GM23248 (cell line): Measurements from ENCODE around the gene AIRE. TPM values are rescaled to one million over a fixed set of nuclear protein-coding genes. Genes with fewer than 3 reads are reported as not detected.

ENCODE experiments used
- DNase-seq: peaks from one replicate; pipeline ENCODE4 v3.0.0-alpha.2; 2015
- H2AFZ ChIP-seq: fragments of 200-600 bp; sonication (generic); 2 replicates; pipeline ENCODE4 v1.6.1; 2016; ENCODE audit warnings: antibody characterized with exemption
- H3F3A ChIP-seq: fragments of 200-600 bp; sonication (generic); 2 replicates; pipeline ENCODE4 v1.6.1; 2016; ENCODE audit warnings: mild to moderate bottlenecking, antibody characterized with exemption, mixed run types; ENCODE audit not compliant: insufficient read depth
- H3K27ac ChIP-seq: fragments of 200-600 bp; sonication (generic); 2 replicates; pipeline ENCODE4 v1.5.1; 2016; ENCODE audit warnings: mild to moderate bottlenecking
- H3K27me3 ChIP-seq: fragments of 200-600 bp; sonication (generic); replicated peaks from 2 replicates; pipeline ENCODE4 v1.6.1; 2016; ENCODE audit warnings: mild to moderate bottlenecking; ENCODE audit not compliant: insufficient read depth
- H3K36me3 ChIP-seq: fragments of 200-600 bp; sonication (generic); 2 replicates; pipeline ENCODE4 v1.6.1; 2016; ENCODE audit warnings: low read depth, mild to moderate bottlenecking
- H3K4me1 ChIP-seq: fragments of 200-600 bp; sonication (generic); 2 replicates; pipeline ENCODE4 v1.6.1; 2016; ENCODE audit warnings: mild to moderate bottlenecking; ENCODE audit not compliant: insufficient read depth
- H3K4me2 ChIP-seq: fragments of 200-600 bp; sonication (generic); one replicate; pipeline ENCODE4 v1.6.1; 2016; ENCODE audit warnings: mild to moderate bottlenecking; ENCODE audit not compliant: unreplicated experiment
- H3K4me3 ChIP-seq: fragments of 200-600 bp; sonication (generic); 2 replicates; pipeline ENCODE4 v1.5.1; 2016; ENCODE audit warnings: mild to moderate bottlenecking
- H3K79me2 ChIP-seq: fragments of 200-600 bp; sonication (generic); 2 replicates; pipeline ENCODE4 v1.6.1; 2016; ENCODE audit warnings: mild to moderate bottlenecking; ENCODE audit not compliant: insufficient read depth
- H3K9ac ChIP-seq: fragments of 200-600 bp; sonication (generic); 2 replicates; pipeline ENCODE4 v1.6.1; 2016; ENCODE audit warnings: mild to moderate bottlenecking
- H3K9me2 ChIP-seq: fragments of 200-600 bp; sonication (generic); 2 replicates; pipeline ENCODE4 v1.6.1; 2016; ENCODE audit warnings: mixed run types, mild to moderate bottlenecking, moderate library complexity; ENCODE audit not compliant: insufficient read depth
- H3K9me3 ChIP-seq: fragments of 200-600 bp; sonication (generic); one replicate; pipeline ENCODE4 v1.6.1; 2017; ENCODE audit warnings: low read depth
- H4K20me1 ChIP-seq: fragments of 200-600 bp; sonication (generic); 2 replicates; pipeline ENCODE4 v1.6.0; 2016; ENCODE audit not compliant: insufficient read depth
- EZH2 ChIP-seq: fragments of 200-600 bp; sonication (generic); IDR thresholded peaks from 2 replicates; pipeline ENCODE4 v1.6.1; 2018; ENCODE audit warnings: antibody characterized with exemption, mild to moderate bottlenecking; ENCODE audit not compliant: insufficient read depth, poor library complexity, severe bottlenecking
- EZH2phosphoT487 ChIP-seq: fragments of 200-600 bp; sonication (generic); IDR thresholded peaks from 2 replicates; pipeline ENCODE4 v1.6.1; 2018; ENCODE audit warnings: antibody characterized with exemption, moderate library complexity, mild to moderate bottlenecking, low read depth; ENCODE audit not compliant: insufficient read depth
- WGBS, 2 experiments: methylation state at CpG; one replicate each; pipeline ENCODE4 v1.1.6; 2015 to 2017; ENCODE audit warnings: low lambda C conversion rate in 2 of 2, low coverage in 1 of 2; ENCODE audit errors: missing lambda C conversion rate in 2 of 2; 5-methylcytosine and 5-hydroxymethylcytosine counted together
- in situ Hi-C: fragments of 300-500 bp; cut with MboI; formaldehyde crosslinking; loops from 2 replicates; pipeline ENCODE4 v1.15.0; 2020
- polyA plus RNA-seq: library from polyadenylated mRNA; unstranded; fragments of >200 nt; fragmentation: Nextera tagmentation; extraction: Ambion mirVana; gene quantifications from 2 replicates; pipeline ENCODE4 v1.2.1, GENCODE V29; 2016
- total RNA-seq: library from RNA; depleted of rRNA; stranded (reverse); fragments of >200 nt; shearing (Covaris generic); gene quantifications from 2 replicates; pipeline ENCODE4 v1.2.3, GENCODE V29; 2014

AIRE gene
- total and polyA plus RNA-seq, 2 experiments from 2014 or later = not detected

DNA sequence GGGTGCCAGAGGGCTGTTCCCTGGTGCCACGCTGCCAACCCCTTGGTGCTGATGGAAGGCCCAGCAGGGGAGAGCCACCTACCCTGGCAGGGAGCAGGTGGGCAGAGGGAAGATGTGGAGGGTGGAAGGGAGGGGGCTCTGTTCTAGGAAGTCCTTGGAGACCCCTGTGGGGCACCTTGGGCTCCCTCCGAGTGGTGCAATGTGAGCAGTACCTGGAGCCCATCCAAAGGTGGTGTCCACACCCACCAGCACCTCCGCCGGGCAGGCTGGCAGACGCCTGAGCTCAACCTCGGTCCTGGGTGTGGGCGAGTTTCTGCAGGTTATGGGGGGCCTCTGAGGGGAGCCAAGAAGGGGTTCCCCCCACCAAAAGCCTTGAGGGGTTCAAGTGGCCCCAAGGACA, 12.6 kb upstream of the AIRE start:
- in situ Hi-C loops = no loop called here
- Histone ChIP-seq H3K36me3 (no peaks in the 10 kb centered on the region), H3K9ac (no peak overlapping the region), H3K27me3 (0 out of 2 replicates have a peak, but pooled peaks cover 12% of the 10 kb centered on the region), H3K4me2 (no peak overlapping the region), H3K4me3 (no peak overlapping the region), H4K20me1 (no peaks in the 10 kb centered on the region), H3K9me2 (no peaks in the 10 kb centered on the region), H3F3A (no peaks in the 10 kb centered on the region), H3K79me2 (no peaks in the 10 kb centered on the region), H3K27ac (no peak overlapping the region), H3K4me1 (no peaks in the 10 kb centered on the region), H2AFZ (no peak overlapping the region), H3K9me3 (no peaks in the 10 kb centered on the region)
- TF ChIP-seq EZH2phosphoT487 = no peak
- TF ChIP-seq EZH2 = no peak
- 58 to 62% methylated on average over 7 of the region's 7 CpGs for WGBS, 2 experiments
- DNase-seq = no peak

DNA sequence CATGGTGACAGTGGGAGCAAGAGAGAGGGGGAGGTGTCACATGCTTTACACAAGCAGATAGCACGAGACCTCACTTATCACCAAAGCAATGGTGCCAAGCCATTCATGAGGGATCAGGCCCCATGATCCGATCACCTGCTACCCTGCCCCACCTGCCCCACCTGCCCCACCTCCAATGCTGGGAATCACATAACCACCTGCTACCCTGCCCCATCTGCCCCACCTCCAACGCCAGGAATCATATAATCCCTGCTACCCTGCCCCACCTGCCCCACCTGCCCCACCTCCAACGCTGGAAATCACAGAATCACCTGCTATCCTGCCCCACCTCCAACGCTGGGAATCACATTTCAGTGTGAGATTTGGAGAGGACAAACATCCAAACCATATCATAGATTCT, 10.6 kb upstream of the AIRE start:
- no peak for TF ChIP-seq EZH2phosphoT487
- no peak for TF ChIP-seq EZH2
- H3K9me3 ChIP-seq = no peaks in the 10 kb centered on the region
- H3F3A ChIP-seq = no peaks in the 10 kb centered on the region
- DNase-seq = no peak
- H3K79me2 ChIP-seq = no peaks in the 10 kb centered on the region
- H3K9me2 ChIP-seq = no peaks in the 10 kb centered on the region
- in situ Hi-C loops = no loop called here
- no peaks in the 10 kb centered on the region for H3K4me1 ChIP-seq
- H3K4me3 ChIP-seq = no peak overlapping the region
- H3K4me2 ChIP-seq = no peak overlapping the region
- H3K9ac ChIP-seq = no peak overlapping the region
- no peaks in the 10 kb centered on the region for H3K36me3 ChIP-seq
- no peaks in the 10 kb centered on the region for H4K20me1 ChIP-seq
- 0 out of 2 replicates have a peak, but pooled peaks cover 11% of the 10 kb centered on the region for H3K27me3 ChIP-seq
- H2AFZ ChIP-seq = no peak overlapping the region
- H3K27ac ChIP-seq = no peak overlapping the region
- 45% methylated on average over 5 of the region's 5 CpGs for WGBS, 2 experiments

DNA sequence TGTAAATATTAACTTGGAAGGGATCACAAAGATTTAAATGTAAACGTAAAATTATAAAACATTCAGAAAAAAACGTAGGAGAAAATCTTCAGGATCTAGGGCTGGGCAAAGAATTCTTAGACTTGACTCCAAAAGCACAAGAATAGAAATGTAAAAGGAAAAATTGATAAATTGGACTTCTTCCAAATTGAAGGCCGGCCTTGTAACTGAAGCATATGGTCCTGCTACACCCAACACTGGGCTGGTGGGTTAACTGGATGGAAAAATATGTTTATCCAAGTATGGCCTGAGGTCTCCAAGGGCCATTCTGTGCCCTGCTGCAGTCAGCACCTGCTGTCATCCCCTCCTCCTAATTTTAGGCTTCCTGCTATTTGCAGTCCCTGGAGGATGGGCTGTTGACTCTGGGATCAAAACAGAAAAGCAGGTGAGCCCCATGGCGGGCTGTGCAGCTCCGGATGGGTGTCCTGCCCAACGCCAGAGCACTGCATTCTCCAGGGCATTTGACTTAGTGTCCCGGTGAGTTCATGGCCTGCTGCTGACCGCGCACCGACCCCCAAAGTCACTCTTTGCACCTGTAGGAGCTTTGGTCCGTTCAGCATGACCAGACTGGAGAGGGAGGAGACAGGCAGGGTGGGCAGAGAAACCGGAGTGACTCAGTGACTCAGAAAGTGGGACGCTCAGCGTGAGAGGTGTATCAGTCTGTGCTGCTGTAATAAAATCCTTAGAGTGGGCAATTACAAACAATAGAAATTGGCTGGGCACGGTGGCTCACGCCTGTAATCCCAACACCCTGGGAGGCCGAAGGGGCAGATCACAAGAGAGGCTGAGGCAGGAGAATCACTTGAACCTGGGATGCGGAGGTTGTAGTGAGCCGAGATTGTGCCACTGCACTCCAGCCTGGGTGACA, 6.1 kb upstream of the AIRE start:
- Histone ChIP-seq H3K4me1 (no peaks in the 10 kb centered on the region), H3K36me3 (no peaks in the 10 kb centered on the region), H3F3A (no peaks in the 10 kb centered on the region), H3K9me2 (no peaks in the 10 kb centered on the region), H3K9me3 (no peaks in the 10 kb centered on the region), H3K79me2 (no peaks in the 10 kb centered on the region), H4K20me1 (no peaks in the 10 kb centered on the region), H2AFZ (no peak overlapping the region), H3K27me3 (0 out of 2 replicates have a peak, but pooled peaks cover 11% of the 10 kb centered on the region), H3K9ac (no peak overlapping the region), H3K4me3 (no peak overlapping the region), H3K27ac (no peak overlapping the region), H3K4me2 (no peak overlapping the region)
- 67 to 72% methylated on average over 19 of the region's 19 CpGs for WGBS, 2 experiments
- no peak for TF ChIP-seq EZH2phosphoT487
- TF ChIP-seq EZH2 = no peak
- no peak for DNase-seq
- in situ Hi-C loops = no loop called here

DNA sequence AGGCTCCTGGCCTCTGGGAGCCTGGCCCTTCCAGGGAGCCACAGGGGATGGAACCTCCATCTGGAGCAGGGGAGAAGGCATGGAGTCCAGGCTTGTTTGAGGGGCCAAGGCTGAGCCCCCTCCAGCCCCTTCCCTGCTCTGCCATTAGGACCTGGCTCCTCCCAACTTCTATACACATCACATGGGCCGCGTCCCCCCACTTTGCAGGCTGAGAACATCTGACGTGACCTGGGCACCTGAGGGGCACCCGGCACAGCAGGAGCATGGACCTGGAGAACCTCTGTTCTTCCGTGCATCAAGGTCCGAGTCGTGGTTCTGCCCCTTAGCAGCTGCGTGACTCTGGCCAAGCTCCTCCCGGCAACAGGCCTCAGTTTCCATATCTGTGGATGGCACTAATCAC, 3.9 kb upstream of the AIRE start:
- no peaks in the 10 kb centered on the region for H3K4me1 ChIP-seq
- 72 to 73% methylated on average over 9 of the region's 9 CpGs for WGBS, 2 experiments
- no peak for DNase-seq
- in situ Hi-C loops = no loop called here
- no peaks in the 10 kb centered on the region for H3K36me3 ChIP-seq
- no peaks in the 10 kb centered on the region for H3K79me2 ChIP-seq
- H3K27me3 ChIP-seq = 0 out of 2 replicates have a peak, but pooled peaks cover 3% of the 10 kb centered on the region
- H3K4me3 ChIP-seq = no peak overlapping the region
- no peak overlapping the region for H3K4me2 ChIP-seq
- no peak overlapping the region for H3K9ac ChIP-seq
- H3K9me3 ChIP-seq = no peaks in the 10 kb centered on the region
- no peak for TF ChIP-seq EZH2
- TF ChIP-seq EZH2phosphoT487 = no peak
- no peaks in the 10 kb centered on the region for H3F3A ChIP-seq
- H4K20me1 ChIP-seq = no peaks in the 10 kb centered on the region
- no peaks in the 10 kb centered on the region for H3K9me2 ChIP-seq
- no peak overlapping the region for H2AFZ ChIP-seq
- no peak overlapping the region for H3K27ac ChIP-seq
